Panc1 (cell line): ENCODE data around the gene PDGFA.

Experiments used
- POLR2AphosphoS5 ChIP-seq: IDR thresholded peaks from 2 replicates; pipeline ENCODE4 v1.6.1; 2012; ENCODE audit warnings: mild to moderate bottlenecking, low read depth, low read length, moderate library complexity
- TF ChIP-seq, protein P1 (sequence below): fragments of 450-650 bp; IDR thresholded peaks from 2 replicates; pipeline ENCODE4 v1.5.1; 2017; ENCODE audit warnings: mild to moderate bottlenecking
- TF ChIP-seq, protein P2 (sequence below), 2 experiments: IDR thresholded peaks; 2 replicates each; pipeline ENCODE4 v1.6.1; 2011 to 2012; ENCODE audit warnings: low read depth in 2 of 2, control low read depth in 1 of 2, low read length in 1 of 2, mild to moderate bottlenecking in 1 of 2, moderate library complexity in 1 of 2; ENCODE audit not compliant: insufficient read depth in 1 of 2

GRCh38 chr7:504221-505111 lies 15.2 kb downstream of the PDGFA start:
- TF ChIP-seq, protein P1, sequence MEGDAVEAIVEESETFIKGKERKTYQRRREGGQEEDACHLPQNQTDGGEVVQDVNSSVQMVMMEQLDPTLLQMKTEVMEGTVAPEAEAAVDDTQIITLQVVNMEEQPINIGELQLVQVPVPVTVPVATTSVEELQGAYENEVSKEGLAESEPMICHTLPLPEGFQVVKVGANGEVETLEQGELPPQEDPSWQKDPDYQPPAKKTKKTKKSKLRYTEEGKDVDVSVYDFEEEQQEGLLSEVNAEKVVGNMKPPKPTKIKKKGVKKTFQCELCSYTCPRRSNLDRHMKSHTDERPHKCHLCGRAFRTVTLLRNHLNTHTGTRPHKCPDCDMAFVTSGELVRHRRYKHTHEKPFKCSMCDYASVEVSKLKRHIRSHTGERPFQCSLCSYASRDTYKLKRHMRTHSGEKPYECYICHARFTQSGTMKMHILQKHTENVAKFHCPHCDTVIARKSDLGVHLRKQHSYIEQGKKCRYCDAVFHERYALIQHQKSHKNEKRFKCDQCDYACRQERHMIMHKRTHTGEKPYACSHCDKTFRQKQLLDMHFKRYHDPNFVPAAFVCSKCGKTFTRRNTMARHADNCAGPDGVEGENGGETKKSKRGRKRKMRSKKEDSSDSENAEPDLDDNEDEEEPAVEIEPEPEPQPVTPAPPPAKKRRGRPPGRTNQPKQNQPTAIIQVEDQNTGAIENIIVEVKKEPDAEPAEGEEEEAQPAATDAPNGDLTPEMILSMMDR = no peak
- TF ChIP-seq POLR2AphosphoS5 = no peak
- TF ChIP-seq, protein P2, sequence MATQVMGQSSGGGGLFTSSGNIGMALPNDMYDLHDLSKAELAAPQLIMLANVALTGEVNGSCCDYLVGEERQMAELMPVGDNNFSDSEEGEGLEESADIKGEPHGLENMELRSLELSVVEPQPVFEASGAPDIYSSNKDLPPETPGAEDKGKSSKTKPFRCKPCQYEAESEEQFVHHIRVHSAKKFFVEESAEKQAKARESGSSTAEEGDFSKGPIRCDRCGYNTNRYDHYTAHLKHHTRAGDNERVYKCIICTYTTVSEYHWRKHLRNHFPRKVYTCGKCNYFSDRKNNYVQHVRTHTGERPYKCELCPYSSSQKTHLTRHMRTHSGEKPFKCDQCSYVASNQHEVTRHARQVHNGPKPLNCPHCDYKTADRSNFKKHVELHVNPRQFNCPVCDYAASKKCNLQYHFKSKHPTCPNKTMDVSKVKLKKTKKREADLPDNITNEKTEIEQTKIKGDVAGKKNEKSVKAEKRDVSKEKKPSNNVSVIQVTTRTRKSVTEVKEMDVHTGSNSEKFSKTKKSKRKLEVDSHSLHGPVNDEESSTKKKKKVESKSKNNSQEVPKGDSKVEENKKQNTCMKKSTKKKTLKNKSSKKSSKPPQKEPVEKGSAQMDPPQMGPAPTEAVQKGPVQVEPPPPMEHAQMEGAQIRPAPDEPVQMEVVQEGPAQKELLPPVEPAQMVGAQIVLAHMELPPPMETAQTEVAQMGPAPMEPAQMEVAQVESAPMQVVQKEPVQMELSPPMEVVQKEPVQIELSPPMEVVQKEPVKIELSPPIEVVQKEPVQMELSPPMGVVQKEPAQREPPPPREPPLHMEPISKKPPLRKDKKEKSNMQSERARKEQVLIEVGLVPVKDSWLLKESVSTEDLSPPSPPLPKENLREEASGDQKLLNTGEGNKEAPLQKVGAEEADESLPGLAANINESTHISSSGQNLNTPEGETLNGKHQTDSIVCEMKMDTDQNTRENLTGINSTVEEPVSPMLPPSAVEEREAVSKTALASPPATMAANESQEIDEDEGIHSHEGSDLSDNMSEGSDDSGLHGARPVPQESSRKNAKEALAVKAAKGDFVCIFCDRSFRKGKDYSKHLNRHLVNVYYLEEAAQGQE (IDR thresholded peaks at IDR 0.05; ENCODE audit: insufficient read depth in 1 of 2, low read depth in 2 of 2, low read length in 1 of 2) = no peak
